NCI-H128 (cell line): Measurements from ENCODE around the gene PNMT.

ENCODE experiments used
- DNase-seq: peaks from one replicate; lab custom pipeline; 2025; ENCODE audit not compliant: unreplicated experiment; lab: John Stamatoyannopoulos, UW

Gene PNMT

GRCh38 chr17:39633570-39634183 lies 34.6 kb upstream of the PNMT start:
- DNase-seq: no peak

DNA sequence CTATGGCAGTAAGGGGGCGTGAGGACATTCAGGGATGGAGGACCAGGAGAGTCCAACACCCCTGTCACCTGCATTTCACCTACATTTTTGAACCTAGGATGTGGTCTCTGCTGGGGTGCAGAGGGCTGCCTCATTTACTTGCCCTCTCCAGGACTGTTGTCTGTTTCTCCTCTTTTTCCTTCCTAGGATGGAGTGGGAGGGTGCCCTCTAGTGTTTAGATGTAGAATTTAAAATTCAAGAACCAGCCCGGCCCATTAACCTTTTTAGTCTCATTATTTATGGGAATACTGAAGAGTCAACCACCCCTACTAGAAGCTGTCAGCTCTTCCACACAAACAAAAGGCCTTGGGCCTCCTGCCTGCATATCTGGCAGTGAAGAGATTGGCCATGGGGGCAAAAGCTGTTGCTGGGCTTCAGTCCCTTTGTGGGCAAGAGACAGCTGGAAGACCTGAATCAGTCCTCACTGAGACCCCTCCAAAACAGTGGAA lies 33.8 kb upstream of the PNMT start:
- no peak for DNase-seq

- DNase-seq: no peak
Observed at GRCh38 chr17:39635614-39636176, 32.6 kb upstream of the PNMT start.

DNA sequence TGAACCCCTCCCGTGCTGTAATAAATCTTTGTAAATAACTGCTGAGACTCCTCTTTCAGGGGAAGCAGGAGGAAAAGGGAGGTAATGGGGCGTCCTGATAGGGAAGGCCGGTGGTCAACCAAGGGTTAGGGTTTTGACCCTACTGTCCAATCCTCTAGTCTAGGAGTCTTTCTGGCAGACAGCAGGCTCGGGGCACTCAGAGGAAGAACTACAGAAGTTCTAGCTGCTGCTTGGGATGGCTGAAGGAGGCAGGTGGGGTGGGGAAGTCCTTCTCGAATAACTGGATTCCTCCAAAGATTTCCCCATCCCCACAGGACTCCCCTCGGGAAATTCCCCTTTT lies 31.7 kb upstream of the PNMT start:
- no peak for DNase-seq

- peak; percentile 48 for DNase-seq
Observed at GRCh38 chr17:39636927-39637736, 31.1 kb upstream of the PNMT start, which contains the start of gene STARD3. STARD3 (plus strand) TSS chr17:39637144; CDS start chr17:39653532, 16,388 bp downstream.

GRCh38 chr17:39638317-39638716 lies 29.9 kb upstream of the PNMT start:
- DNase-seq: no peak

- no peak for DNase-seq
Observed at GRCh38 chr17:39639043-39639442, 29.2 kb upstream of the PNMT start.

DNA sequence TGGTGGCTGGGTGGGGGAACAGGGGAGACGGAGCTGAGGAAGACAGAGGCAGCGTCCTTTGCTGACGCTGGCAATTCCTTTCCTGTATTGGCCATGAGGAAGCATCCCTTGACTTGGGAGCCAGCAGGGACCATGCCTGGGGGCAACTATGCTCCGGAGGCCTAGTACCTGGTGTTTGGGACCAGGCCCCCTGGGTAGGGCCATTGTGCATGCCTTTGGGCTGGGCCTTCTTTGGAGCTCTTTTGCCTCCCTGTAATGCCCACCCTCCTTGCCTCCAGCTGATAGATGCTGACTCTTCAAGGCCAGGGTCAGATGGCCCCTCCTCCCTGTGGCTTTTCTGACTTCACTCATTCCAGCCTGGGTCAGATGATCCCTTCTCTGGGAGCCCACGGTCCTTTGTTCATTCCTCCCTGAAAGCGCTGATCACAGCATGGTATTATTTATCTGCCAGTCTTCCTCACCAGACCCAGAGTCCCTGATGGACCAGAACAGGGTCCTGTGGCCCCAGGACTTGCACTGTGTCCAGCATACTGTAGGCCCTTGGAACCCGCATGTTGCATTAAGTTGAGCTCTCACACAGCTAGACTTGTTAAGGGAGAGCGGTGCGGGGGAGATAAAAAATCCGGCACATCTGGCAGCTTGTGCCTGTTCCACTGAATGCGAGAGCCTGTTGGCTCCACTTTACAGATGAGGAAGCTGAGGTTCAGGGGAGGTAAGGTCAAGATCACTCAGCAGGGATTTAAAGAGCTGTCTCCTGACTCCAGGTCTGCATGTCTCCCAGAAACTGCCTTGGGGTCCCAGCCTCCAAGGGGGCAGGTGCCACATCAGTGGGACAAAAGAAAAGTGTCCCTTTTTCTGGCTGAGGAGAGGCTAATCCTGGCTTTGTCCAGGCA lies 28.4 kb upstream of the PNMT start:
- DNase-seq: no peak

DNA sequence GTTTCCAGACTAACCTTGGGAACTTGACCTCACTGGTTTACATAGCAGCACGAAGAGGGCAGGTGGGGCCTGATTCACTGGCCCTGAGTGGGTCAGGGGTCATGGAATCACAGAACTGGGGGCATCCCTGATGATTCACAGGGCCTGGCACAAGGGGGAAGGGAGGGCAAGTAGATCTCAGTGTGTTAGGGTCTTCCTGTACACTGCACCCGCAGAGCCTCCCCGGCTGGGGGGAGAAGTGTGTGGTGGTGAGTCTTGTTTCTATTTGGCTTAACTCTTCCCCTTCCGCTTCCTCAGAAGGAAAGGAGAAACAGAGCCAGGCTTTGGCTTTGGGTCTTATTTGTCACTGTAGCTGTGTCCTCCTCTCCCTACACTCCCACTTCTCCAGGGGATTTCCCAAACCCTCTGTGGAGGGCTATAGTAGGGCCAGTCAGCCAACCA lies 27.6 kb upstream of the PNMT start:
- no peak for DNase-seq

- no peak for DNase-seq
Observed at GRCh38 chr17:39641097-39641496, 27.2 kb upstream of the PNMT start.

- DNase-seq: no peak
Observed at GRCh38 chr17:39641883-39642282, 26.4 kb upstream of the PNMT start.

- DNase-seq: no peak
Observed at GRCh38 chr17:39642291-39643074, 25.8 kb upstream of the PNMT start.

- DNase-seq: no peak
Observed at GRCh38 chr17:39643271-39643670, 25.0 kb upstream of the PNMT start.

GRCh38 chr17:39647256-39647655 lies 21.0 kb upstream of the PNMT start:
- no peak for DNase-seq

DNA sequence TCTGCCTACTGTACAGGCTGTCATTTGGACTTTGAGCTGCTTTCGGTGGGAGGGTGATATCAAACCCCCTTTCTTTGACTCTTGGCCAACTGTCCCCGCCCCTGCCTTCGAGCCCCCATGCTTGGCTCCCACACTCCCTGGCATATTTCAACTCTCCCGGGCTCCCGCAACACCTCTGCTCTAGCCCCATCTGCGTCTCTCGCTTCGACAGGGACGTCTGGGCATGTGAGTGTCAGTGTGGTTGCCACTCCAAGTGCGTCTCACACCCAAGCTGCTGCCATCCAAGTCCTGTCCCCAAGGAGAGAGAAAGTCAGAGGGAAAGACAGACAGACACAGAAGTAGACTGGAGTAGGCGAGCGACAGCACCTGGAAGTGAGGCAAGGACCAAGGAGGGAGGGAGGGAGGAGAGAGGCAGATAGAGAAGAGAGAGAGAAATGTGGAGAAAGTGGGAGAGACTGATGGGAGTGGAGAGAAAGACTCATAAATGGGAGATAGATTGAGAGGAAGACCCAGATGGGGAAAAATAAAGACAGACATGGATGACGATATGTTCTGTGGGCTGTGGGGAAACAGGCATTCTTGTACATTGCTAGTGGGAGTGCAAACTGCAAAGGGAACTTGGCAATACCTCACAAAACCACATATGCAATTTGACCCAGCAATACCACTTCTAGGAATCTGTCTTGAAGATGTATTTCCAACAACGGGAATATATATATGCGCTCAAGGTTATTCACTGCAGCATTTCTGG lies 19.5 kb upstream of the PNMT start:
- DNase-seq: no peak

DNA sequence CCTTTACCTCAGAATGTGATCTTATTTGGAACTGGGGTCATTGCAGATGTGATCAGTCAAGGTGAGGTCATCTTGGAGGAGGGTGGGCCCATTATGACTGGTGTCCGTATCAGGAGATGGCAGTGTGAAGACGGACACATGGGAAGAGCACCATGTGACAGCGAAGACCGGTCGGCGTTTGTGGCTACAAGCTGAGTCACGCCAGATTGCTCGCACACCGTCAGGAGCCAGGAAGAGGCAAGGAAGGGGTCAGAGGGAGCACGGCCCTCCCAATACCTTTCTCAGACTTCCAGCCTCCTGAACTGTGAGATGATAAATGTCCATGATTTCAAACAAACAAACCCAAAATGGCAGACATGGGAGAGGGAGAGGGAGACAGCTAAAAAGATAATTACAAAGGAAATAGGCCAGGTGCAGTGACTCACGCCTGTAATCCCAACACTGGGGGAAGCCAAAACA lies 18.1 kb upstream of the PNMT start:
- no peak for DNase-seq

- DNase-seq: no peak
Observed at GRCh38 chr17:39651923-39652586, 16.2 kb upstream of the PNMT start.

DNA sequence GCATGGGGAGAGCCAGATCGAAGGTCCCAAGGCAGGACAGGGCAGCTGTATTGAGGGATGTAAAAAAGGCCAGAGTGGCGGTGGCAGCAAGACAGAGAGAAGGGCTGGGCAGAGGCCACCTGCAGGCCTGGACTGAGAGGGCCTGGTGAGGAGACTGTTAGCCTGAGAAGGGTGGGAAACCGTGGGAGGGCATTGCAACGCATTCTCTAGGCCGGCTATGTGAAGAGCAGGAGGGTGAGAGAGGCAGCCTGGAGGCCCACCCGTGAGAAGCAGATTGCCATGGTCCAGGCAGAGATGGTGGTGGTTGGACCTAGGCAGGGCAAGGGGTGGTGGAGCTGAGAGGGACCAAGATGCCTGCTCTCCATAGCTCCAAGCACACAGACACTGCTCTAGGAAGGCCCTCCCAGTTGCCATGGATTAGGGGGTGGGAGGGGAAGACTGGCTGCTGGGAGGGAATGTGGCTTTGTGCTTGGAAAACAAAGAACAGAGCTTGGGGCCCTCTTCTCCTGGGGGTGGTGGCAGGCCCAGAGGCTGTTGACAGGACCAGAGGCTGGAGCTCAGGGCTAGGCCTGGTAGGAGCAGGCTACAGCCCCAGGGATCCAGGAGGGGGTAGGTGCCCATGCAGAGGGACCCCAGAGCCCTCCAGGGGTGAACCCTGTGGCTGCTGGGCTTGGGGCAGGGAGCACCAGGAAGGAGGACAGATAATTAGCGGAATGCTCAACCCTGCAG lies 15.5 kb upstream of the PNMT start:
- DNase-seq: no peak
